Endothelial cell (in vitro differentiated cells): ENCODE data around the gene TRMT11. TPM values are rescaled to one million over a fixed set of nuclear protein-coding genes. Genes with fewer than 3 reads are reported as not detected.
"Not testable (repeated sequence)": the region's sequence is repeated elsewhere in the genome, so short reads cannot be mapped to it uniquely, and the experiment has no call there.

Source experiments
- DNase-seq: peaks from one replicate; pipeline ENCODE4 v3.0.0; 2021; ENCODE audit warnings: low spot score
- H3K27ac Mint-ChIP-seq: one replicate; pipeline ENCODE4 v1.8.0; 2021; ENCODE audit warnings: mixed read lengths, inconsistent platforms; ENCODE audit not compliant: unreplicated experiment
- H3K27me3 Mint-ChIP-seq: one replicate; pipeline ENCODE4 v1.8.0; 2021; ENCODE audit warnings: mild to moderate bottlenecking, moderate library complexity, mixed read lengths, inconsistent platforms; ENCODE audit not compliant: unreplicated experiment
- H3K36me3 Mint-ChIP-seq: one replicate; pipeline ENCODE4 v1.8.0; 2021; ENCODE audit warnings: mild to moderate bottlenecking, low read depth, mixed read lengths, inconsistent platforms; ENCODE audit not compliant: unreplicated experiment
- H3K4me1 Mint-ChIP-seq: one replicate; pipeline ENCODE4 v1.8.0; 2021; ENCODE audit warnings: mild to moderate bottlenecking, mixed read lengths, inconsistent platforms; ENCODE audit not compliant: unreplicated experiment
- H3K4me3 Mint-ChIP-seq: one replicate; pipeline ENCODE4 v1.8.0; 2021; ENCODE audit warnings: mild to moderate bottlenecking, mixed read lengths, inconsistent platforms; ENCODE audit not compliant: unreplicated experiment
- H3K9me3 Mint-ChIP-seq: one replicate; pipeline ENCODE4 v1.8.0; 2021; ENCODE audit warnings: mixed read lengths, inconsistent platforms; ENCODE audit not compliant: unreplicated experiment
- CTCF ChIP-seq: fragments of 200-600 bp; sonication (generic); IDR thresholded peaks from one replicate; pipeline ENCODE4 v1.5.0; 2021; ENCODE audit warnings: antibody characterized with exemption; ENCODE audit not compliant: unreplicated experiment
- total RNA-seq: library from RNA; stranded (reverse); fragmentation: NEBNext Ultra II Directional; extraction: Animal tissue kit (Norgen Biotek cat#: 25700); gene quantifications from one replicate; pipeline ENCODE4 v1.2.1, GENCODE V29; 2021; ENCODE audit not compliant: unreplicated experiment

Gene TRMT11
- total RNA-seq, 1 donor from 2014 or later, result 9.6 TPM

GRCh38 chr6:126020305-126021050, 34.1 kb downstream of the TRMT11 start:
- Mint-ChIP-seq H3K27me3 (no peaks in the 10 kb centered on the region), H3K9me3 (no peaks in the 10 kb centered on the region), H3K27ac (no peak overlapping the region), H3K36me3 (peaks cover 7% of the 10 kb centered on the region), H3K4me3 (no peak overlapping the region), H3K4me1 (no peaks in the 10 kb centered on the region)
- DNase-seq, result no peak
- no peak for TF ChIP-seq CTCF

- not testable (repeated sequence) for DNase-seq, H3K27me3 Mint-ChIP-seq, H3K4me1 Mint-ChIP-seq, H3K36me3 Mint-ChIP-seq, H3K4me3 Mint-ChIP-seq, H3K27ac Mint-ChIP-seq, H3K9me3 Mint-ChIP-seq
Measured at GRCh38 chr6:126023474-126023873, 37.1 kb downstream of the TRMT11 start.

GRCh38 chr6:126026001-126026400, 39.7 kb downstream of the TRMT11 start:
- TF ChIP-seq CTCF, result no peak
- H3K27me3 Mint-ChIP-seq, result no peaks in the 10 kb centered on the region
- H3K4me1 Mint-ChIP-seq, result peaks cover 9% of the 10 kb centered on the region
- no peak overlapping the region for H3K4me3 Mint-ChIP-seq
- no peaks in the 10 kb centered on the region for H3K9me3 Mint-ChIP-seq
- H3K27ac Mint-ChIP-seq, result no peak overlapping the region
- no peak for DNase-seq
- H3K36me3 Mint-ChIP-seq, result peaks cover 4% of the 10 kb centered on the region

GRCh38 chr6:126027601-126028000, 41.3 kb downstream of the TRMT11 start:
- Mint-ChIP-seq H3K4me1 (peaks cover 23% of the 10 kb centered on the region), H3K36me3 (no peaks in the 10 kb centered on the region), H3K27me3 (no peaks in the 10 kb centered on the region), H3K9me3 (no peaks in the 10 kb centered on the region), H3K4me3 (no peak overlapping the region), H3K27ac (no peak overlapping the region)
- DNase-seq, result no peak
- TF ChIP-seq CTCF, result no peak

- DNase-seq, result no peak
- no peak for TF ChIP-seq CTCF
- Mint-ChIP-seq H3K9me3 (no peaks in the 10 kb centered on the region), H3K27me3 (peaks cover 3% of the 10 kb centered on the region), H3K36me3 (no peaks in the 10 kb centered on the region), H3K4me1 (peaks cover 34% of the 10 kb centered on the region), H3K27ac (no peak overlapping the region), H3K4me3 (no peak overlapping the region)
Measured at GRCh38 chr6:126030045-126030444, 43.7 kb downstream of the TRMT11 start.
